ENCODE measurements around the gene ASPDH.

The ASPDH gene

DNA sequence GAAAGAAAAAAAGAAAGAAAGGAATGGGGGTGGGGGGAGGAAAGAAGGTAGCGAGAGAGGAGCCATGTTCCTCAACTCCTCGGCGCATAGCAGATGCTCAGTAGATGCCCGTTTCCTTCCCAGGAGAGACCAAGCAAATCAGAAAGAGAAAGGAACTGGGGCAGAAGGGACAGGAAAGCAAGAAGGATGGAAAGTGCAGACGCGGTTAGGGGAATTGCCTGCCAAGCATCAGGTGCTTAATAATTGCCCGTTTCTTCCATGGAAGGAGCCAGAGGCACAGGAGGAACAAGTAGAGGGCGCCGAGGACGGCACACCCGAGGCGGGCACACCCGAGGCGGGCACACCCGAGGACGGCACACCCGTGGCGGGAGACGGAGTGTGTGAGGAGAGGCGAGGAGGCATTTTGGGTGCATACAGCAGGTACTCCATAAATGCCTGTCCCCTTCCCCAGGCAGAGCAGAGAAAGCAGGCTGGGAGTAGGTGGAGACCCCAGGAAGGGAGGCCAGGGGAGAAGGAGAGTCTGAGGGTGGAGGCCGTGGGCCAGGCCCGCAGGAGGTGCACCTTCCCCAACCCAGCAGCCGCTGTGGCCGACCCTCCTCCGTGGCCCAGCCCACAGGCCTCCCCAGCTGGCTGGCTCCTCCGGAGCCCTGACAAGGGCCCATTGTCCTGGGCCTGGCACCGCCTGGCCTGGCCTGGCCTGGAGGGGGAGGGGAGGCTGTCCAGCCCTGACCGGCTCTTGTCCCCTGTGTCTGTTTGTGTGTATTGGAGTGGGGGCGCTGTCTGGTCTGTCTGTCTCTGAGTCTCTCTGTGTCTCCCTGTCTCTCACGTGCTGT, 17.3 kb downstream of the ASPDH start:
- no peak for DNase-seq (ENCODE audit: low spot score)

DNA sequence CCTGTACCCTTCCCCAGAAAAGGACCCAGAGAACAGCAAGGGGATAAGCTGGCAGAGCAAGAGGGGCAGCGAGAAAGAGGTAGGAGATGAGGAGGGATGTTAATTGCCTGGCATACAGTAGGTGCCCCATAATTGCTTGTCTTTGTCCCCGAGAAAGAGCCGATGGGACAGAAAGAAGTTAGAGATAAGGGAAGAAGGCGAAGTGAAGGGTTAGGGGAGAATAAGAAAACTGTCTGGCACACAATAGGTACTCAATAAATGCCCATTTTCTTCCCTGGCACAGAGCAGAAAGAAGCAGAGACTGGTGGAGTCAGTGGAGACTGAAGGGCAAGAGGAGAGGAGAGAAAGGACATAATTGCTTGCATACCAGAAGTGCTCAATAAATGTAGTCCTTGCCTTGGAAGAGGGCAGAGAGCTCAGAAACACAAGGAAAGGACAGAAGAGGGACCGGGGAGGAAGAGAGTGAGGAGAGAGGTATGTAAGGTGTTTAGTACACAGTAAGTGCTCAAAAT, 18.6 kb downstream of the ASPDH start:
- DNase-seq (ENCODE audit: low spot score): no peak

DNA sequence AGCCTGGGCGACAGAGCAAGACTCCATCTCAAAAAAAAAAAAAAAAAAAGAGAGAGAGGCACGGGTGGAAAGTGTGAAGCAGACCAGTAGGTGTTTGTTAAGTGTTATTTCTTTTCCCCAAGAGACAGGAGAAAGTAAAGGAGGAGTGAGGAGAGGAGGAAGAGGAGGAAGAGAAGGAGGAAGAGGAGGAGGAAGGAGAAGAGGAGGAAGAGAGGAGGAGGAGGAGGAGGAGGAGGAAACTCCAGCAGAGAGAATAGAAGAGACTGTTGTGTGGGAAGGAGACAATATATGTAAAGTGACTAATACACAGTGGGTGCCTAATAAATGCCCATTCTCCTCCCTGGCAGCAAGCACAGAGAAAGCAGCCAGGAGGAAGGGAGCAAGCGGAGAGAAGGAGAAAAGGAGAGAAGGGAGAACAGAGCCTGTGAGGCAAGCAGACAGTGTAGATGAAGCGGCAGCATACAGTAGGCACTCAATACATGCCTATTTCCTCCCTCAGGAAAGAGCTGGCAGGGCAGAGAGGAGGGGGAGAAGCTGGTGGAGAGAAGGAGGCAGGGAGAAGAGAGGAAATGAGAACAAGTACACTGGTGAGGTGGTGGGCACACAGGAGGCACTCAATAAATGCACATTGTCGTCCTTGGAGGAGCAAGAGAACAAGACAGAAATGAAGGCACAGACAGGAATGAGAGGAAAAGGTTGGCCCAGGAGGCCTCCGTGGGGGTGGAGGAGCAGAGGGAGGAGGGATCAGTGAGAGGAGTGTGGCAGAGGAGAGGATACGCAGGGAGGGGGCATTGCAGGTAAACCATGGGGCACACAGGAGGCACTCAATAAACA, 19.3 kb downstream of the ASPDH start:
- no peak for DNase-seq (ENCODE audit: low spot score)

DNA sequence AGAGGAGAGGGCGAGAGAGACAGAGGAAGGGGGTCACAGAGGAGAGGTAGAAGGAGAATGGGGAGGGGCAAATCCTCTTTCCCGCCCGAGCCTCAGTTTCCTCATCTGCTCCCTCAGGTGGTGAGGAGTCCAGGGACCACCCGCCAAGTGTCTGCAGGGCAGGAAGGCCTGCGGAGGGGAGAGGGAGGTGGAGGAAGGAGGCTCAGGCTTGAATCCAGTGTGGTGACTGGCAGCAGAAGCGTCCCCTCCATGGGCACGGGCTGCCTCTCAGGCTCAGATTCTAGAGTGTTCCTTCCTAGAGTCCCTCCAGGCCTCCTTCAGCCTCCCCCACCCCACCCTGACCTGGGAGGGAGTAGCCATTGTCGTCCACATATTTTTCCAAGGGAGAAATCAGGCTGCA, 20.5 kb downstream of the ASPDH start:
- DNase-seq (ENCODE audit: low spot score): no peak

DNA sequence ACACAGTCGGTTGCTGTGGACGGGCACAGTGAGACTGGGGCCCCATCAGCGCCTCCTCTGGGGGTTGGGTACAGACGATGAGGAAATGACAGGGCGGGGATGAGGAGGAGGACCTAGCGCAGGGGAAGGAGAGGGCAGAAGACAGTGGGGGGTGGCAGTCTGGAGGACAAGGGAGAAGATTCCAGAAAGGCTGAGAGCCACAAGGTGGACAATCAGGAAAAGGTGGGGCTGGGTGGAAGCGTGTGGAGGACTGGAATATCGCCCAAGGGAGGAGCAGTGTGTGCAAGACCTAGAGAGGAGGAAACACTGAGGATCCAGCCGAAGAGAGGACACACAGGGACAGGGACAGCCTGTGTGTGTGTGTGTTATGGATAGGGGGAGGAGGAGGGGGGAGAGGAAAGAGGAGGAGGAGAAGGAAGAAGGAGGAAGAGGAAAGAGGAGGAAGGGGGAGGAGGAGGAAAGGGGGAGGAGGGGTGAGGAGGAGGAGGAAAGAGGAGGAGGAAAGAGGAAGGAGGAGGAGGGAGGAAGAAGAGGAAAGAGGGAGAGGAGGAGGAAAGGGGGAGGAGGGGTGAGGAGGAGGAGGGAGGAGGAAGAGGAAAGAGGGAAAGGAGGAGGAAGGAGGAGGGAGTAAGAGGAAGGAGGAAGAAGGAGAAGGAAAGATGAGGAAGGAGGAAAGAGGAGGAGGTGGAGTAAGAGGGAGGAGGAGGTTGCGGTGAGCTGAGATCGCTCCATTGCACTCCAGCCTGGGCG, 21.2 kb downstream of the ASPDH start:
- DNase-seq (ENCODE audit: low spot score): no peak

DNA sequence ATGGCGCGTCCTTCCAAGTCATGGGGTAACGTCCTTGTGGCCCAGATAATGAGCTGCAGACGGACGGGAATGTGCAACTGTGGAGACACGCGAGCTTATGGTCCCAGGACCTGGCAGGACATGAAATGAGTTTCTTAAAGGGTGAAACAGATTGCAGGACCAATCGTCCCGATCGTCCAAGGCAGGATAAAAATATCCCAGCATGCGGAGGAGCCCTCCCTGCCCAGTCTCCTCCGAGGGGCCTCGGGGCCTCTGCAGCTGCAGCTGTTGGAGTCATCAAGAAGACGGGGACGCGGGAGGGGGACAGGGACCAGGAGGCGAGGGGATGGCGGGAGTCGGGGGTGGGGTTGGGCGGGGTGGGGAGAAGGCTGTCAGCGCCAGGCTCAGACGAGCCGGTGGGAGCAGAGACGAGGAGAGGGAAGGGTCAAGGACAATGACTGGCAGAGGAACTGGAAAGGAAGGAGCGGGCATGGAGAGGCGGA, 22.7 kb downstream of the ASPDH start:
- no peak for DNase-seq (ENCODE audit: low spot score)

DNA sequence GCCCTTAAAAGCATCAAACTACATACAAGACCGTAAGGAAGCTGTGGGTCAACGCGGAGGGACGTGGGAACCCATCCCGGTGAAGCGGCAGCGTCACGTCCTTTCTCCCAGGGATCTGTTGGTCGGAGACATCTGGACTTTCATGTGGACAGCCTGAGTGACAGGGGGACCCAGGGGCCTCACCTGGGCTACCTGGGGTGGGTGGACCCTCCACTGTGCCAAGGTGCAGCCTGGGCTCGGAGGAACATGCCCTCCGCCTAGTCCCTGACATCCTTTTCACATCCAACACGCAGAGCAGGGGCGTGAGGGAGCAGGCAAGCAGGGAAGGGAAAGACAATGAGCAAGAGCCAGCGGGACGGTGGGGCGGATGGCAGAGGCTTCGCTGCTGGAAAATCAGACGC, 23.3 kb downstream of the ASPDH start:
- no peak for DNase-seq (ENCODE audit: low spot score)

DNA sequence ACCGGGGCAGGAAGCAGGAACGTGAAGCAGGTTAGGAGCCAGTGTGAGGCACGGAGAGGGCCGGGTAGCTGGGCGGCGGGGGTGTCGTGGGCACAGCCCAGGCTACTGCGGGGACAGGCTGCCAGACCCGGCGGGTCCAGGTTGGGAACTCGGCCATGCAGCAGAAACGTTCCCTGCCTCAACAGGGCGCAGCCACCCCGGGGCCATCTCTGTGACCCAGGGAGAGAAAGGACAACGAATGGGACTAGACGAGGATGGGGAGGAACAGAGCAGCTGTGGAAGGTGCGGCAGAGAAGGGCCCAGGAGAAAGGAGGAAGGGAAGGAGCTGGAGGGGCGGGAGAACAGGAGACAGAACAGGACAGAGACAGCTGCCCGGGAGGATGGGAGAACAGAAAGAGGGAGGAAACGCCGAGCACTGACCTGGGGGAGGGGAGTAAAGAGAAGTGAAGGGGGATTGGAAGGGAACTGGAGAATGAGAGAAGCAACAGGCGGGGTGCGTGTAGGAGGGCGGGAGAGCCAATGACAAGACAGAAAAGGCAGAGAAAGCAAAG, 24.2 kb downstream of the ASPDH start:
- no peak for DNase-seq (ENCODE audit: low spot score)

DNA sequence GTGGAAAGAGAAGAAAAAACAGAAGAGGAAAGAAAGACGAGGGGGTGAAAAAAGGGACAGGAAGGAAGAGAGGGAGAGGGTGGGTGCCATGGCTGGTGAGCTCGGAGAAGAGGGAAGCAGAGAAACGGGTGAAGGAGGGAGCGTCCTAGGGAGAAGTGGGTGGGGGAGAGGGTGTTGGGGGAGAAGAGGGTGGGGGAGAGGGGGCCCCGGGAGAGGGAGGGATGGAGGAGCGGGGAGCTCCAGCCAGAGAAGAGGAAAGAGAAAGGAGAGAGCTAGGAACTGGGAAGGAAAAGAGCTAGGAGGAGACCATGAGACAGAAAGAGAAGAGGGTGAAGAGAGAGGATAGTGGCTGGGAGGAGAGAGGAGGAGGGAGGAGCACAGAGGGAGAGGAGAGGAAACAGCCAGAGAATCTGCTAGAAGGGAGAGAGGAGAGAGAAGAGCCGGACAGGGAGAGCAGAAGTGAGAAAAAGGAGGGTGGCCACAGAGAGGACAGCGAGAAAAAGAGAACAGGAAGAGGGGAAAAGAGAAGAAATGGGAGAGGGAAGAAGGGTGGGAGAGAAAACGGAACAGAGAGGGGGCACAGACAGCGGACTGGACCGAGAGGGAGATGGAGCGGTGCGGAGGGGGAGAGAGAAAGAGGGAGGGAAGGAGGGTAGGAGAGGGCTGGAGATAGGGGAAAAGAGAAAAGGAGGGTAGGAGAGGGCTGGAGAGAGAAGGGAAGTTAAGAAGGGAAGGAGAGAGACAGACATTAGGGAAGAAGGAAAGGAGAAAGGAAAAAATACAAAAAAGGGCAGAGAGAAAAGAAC, 25.1 kb downstream of the ASPDH start:
- no peak for DNase-seq (ENCODE audit: low spot score)

DNA sequence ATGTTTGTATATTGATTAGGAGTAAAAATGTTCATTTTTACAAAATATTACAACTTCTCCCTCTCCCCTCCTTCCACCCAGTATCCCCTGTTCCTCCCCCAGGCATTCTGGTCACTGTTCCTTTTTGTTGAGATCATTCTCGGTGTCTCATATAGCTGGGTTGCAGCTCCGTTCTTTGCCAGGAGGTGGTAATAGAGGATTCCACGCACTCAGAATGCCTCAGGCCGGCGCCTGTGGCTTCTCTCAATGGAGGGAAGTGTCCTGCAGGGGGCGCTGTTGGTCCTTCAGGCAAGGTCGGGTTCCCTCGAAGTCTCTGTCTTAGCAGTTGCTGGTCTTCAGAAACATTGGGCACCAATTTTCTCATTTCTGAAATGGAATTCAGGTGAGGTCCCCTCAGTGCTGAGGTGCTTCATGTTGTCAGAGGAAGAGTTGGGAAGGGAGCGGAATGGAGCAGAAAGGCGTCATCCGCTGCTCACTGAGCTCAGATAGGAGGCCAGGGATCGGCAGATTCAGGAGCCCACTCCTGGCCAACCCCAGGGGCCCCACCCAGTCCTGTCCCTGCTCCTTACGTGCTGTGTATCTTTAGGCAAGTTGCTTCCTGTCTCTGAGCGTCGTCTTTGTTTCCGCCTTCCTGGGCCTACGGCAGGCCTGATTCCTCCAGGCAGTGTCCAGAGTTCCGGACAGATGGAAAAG, 26.7 kb downstream of the ASPDH start:
- no peak for DNase-seq (ENCODE audit: low spot score)

DNA sequence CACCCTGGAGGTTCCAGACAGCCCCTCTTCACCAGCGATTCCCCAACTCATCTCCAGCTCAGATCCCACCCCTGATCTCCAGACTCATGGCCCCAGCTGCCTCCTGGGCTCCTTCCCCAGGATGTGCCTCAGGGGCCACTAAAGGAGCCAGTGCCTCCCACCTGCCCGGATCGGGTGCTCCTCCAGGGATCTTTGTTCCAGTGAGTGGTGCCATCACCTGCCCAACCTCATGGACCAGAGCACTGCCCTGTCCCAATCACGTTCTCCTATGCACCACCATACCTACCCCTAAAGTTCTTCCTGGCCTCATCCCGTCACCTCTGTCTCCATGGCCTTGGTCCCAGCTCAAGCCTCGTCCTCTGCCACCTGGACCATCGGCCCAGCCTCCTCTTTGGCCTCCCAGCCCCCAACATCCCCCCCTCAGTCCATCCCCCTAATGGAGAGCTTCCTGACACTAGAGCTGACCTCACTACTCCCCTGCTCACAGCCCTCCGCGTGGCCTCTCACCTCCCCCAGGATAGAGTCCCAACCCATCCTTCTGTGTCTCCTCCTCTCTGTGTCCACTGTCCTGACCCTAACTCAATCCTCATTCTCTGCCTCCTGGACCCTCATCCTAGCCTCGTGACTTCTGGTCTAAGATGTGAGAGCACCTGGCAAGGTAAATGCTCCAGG, 28.3 kb downstream of the ASPDH start:
- DNase-seq (ENCODE audit: low spot score): no peak

DNA sequence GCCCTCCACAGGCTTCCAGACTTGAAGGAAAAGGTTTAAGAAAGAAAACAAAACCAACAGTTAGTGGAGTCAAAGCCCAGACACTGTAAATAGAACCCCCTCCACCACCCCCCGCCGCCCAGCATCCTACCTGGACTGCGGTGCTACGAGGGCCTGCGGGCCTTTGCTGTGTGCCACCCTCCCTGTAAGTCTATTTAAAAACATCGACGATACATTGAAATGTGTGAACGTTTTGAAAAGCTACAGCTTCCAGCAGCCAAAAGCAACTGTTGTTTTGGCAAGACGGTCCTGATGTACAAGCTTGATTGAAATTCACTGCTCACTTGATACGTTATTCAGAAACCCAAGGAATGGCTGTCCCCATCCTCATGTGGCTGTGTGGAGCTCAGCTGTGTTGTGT, 30.8 kb downstream of the ASPDH start:
- DNase-seq (ENCODE audit: low spot score): no peak

DNA sequence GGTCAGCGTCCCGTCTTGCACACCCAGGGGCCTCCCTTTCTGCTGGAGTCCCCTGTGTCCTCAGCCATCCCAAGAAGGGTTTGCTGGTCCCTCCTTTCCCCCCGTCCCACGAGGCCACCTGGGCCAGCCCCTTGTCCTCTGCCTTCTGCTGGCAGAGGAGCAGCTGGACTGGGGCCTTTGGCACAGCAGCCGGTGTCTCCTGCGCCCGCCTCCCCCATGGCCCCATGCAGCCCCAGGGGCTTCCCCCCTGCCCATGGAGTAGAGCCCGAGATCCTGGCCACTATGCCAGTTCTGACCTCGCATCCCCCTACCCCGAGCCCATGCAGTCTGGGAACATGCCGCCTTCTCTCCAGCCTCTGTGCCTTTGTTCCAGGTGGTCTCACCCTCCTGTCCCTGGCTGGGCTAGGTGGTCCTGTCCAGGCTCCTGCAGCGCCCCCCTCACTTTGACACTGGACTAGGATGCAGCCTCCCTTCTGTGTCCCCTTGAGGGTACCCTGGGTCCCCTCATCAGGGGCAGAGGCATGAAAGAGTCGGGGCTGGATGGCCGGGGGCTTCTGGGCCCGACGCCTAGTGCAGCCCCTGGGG, 31.4 kb downstream of the ASPDH start:
- no peak for DNase-seq (ENCODE audit: low spot score)

DNA sequence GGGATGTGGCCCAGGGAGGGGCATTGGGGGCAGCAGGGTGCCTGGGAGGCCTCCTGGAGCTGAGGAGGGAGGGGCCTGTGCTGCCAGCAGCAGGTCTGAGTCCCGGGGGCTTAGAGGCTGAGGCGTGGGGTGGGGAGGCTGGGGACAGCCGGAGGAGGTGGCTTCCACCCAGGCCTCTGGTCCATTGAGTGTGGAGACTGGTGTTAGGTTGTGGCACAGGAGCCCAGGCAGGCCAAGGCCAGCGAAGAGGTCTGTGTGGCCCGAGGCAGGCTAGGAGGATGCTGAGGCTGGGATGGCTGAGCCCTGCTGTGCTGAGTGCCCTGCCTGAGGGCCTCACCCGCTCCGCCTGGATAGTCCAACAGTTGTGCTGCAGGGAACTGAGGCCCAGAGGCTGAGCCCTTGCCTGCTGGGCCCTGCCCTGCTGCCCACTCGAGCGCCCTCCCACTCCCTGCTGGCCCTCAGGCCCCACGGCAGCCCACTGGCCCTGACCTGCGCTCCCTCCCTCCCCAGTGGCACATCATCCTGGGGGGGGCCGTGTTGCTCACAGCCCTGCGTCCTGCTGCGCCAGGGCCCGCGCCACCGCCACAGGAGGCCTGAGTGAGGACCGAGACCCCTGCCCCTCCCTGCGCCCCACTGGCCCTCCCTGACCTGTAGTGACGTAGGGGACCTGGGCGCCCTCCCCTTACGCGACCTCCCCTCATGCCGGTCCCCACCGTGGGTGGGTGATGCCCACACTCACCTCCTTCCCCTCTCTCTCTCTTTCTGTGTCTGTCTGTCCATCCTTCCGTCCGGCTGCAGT, 32.2 kb downstream of the ASPDH start:
- DNase-seq (ENCODE audit: low spot score): no peak

DNA sequence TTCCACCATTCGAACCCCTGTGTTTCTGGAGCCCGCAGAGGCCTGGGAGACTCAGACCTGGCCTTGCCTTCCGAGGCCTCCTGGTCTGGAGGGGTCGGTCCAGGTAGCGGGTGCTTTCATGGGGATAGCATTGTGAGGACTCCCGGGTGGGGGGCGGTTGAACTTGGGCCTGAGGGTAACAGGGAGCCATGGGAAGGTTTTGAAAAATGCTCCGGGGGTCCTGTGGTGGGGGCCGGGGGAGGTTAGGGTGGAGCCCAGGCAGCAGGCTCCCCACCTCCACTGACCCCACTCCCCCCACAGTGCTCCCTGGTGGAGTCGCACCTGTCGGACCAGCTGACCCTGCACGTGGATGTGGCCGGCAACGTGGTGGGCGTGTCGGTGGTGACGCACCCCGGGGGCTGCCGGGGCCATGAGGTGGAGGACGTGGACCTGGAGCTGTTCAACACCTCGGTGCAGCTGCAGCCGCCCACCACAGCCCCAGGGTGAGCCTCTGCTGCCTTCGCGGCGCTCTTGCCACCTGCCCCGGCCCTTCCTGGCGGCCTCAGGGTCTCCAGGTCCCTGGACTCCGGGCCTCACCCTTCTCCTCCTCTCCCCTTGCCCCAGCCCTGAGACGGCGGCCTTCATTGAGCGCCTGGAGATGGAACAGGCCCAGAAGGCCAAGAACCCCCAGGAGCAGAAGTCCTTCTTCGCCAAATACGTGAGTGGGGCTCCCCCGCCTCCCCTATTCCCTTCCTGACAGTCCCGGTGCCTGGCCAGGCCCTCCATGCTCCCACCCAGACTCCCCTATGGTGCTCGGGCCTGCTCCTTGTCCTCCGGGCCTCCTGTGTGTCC, 33.2 kb downstream of the ASPDH start:
- no peak for DNase-seq (ENCODE audit: low spot score)

DNA sequence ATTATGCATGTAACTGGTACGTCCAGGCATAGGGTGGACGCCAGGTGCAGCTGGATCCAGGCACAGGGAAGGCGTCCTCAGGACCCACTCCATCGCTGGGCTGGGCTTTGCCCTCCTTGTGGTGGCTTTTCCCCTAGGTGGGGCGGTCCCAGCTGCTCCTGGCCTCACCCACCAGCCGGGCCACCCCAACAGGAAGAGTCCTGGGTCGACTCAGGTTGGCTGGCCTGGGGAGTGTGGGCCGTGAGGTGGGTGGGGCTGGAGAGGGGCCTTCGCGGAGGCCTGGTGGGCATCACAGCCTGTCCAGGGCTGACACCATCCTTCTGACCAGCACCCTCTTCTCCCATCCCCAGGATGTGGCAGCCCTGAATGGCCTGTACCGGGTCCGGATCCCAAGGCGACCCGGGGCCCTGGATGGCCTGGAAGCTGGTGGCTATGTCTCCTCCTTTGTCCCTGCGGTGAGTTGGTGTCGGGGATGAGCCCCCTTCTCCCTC, 33.9 kb downstream of the ASPDH start:
- DNase-seq (ENCODE audit: low spot score): no peak

DNA sequence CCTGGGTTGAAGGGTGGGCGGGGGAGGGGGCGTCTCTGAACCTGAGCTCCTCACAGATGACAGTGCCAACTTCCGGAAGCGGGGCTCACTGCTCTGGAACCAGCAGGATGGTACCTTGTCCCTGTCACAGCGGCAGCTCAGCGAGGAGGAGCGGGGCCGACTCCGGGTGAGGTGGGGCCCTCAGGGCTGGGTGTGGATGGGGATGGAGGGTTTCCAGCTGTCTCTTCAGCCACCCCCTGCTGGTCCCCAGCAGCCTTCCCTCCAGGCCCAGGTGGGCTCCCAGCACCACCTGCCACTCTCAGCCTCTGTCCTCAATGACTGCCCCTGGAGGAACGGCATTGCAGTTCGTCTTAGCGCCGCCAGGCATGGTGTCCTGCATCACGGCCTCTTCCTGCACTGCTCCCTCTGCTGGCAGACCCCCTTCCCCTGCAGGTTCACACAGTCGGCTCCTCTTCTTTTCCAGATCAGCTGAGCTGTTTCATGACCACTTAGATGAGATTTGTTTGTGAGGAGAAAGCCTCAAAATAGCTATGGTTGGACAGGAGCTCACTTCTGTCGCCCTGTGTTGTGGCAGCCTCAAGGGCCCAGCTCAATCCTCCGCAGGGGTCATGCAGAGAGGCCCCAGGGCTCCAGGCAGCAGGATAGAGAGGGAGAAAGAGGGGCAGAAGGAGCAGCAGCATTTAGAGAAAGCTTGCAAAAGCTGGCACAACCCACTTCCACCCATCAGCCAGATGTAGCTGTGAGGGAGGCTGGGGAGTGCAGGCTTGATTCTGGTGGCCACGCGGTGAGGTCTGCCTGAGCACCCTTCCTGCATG, 34.6 kb downstream of the ASPDH start:
- peak; percentile 49 for DNase-seq (ENCODE audit: low spot score)
